ENCODE measurements around the gene GATAD2A.

Gene GATAD2A

GRCh38 chr19:19539698-19540063 lies 134.2 kb downstream of the GATAD2A start:
- DNase-seq = peak in 1 of 2 experiments; percentile 39
- TF ChIP-seq POLR2A (IDR thresholded peaks at IDR 0.05; ENCODE audit: low read length) (no peak), GATA1 (IDR thresholded peaks at IDR 0.05; ENCODE audit: low read depth, low read length) (no peak)

GRCh38 chr19:19540064-19540714 lies 134.7 kb downstream of the GATAD2A start:
- DNase-seq = peak; percentile 90 to 94
- TF ChIP-seq GATA1 (IDR thresholded peaks at IDR 0.05; ENCODE audit: low read depth, low read length) (no peak), POLR2A (IDR thresholded peaks at IDR 0.05; ENCODE audit: low read length) (no peak)

- TF ChIP-seq GATA1 (IDR thresholded peaks at IDR 0.05; ENCODE audit: low read depth, low read length) (no peak), POLR2A (IDR thresholded peaks at IDR 0.05; ENCODE audit: low read length) (no peak)
- DNase-seq = peak; percentile 71 to 77
These were observed 135.4 kb downstream of the GATAD2A start for GRCh38 chr19:19540715-19541515.

- TF ChIP-seq POLR2A (IDR thresholded peaks at IDR 0.05; ENCODE audit: low read length) = no peak
- DNase-seq = no peak
These were observed 136.1 kb downstream of the GATAD2A start for GRCh38 chr19:19541616-19542015.

- DNase-seq = no peak
- no peak for TF ChIP-seq POLR2A (IDR thresholded peaks at IDR 0.05; ENCODE audit: low read length)
- TF ChIP-seq GATA1 (IDR thresholded peaks at IDR 0.05; ENCODE audit: low read depth, low read length) = no peak
These were observed 137.0 kb downstream of the GATAD2A start for GRCh38 chr19:19542507-19542906.

- DNase-seq = no peak
- TF ChIP-seq GATA1 (IDR thresholded peaks at IDR 0.05; ENCODE audit: low read depth, low read length) = no peak
- no peak for TF ChIP-seq POLR2A (IDR thresholded peaks at IDR 0.05; ENCODE audit: low read length)
These were observed 137.6 kb downstream of the GATAD2A start for GRCh38 chr19:19543101-19543500.

- TF ChIP-seq POLR2A (IDR thresholded peaks at IDR 0.05; ENCODE audit: low read length) = no peak
- no peak for DNase-seq
These were observed 138.2 kb downstream of the GATAD2A start for GRCh38 chr19:19543640-19544039.

- TF ChIP-seq POLR2A (IDR thresholded peaks at IDR 0.05; ENCODE audit: low read length) (no peak), GATA1 (IDR thresholded peaks at IDR 0.05; ENCODE audit: low read depth, low read length) (no peak)
- no peak for DNase-seq
These were observed 138.9 kb downstream of the GATAD2A start for GRCh38 chr19:19544257-19544953.

- no peak for DNase-seq
These were observed 139.6 kb downstream of the GATAD2A start for GRCh38 chr19:19544954-19545591.

GRCh38 chr19:19545707-19546106 lies 140.2 kb downstream of the GATAD2A start:
- DNase-seq = no peak
- no peak for TF ChIP-seq POLR2A (IDR thresholded peaks at IDR 0.05; ENCODE audit: low read length)
- TF ChIP-seq GATA1 (IDR thresholded peaks at IDR 0.05; ENCODE audit: low read depth, low read length) = no peak

More at GRCh38 chr19:19544954-19545591, 139.6 kb downstream of the GATAD2A start:
- no peak for TF ChIP-seq POLR2A (IDR thresholded peaks at IDR 0.05; ENCODE audit: low read length)
- no peak for TF ChIP-seq GATA1 (IDR thresholded peaks at IDR 0.05; ENCODE audit: low read depth, low read length)

- TF ChIP-seq GATA1 (IDR thresholded peaks at IDR 0.05; ENCODE audit: low read depth, low read length) = no peak
- no peak for TF ChIP-seq POLR2A (IDR thresholded peaks at IDR 0.05; ENCODE audit: low read length)
- no peak for DNase-seq
These were observed 141.3 kb downstream of the GATAD2A start for GRCh38 chr19:19546751-19547162.

GRCh38 chr19:19547674-19548336 lies 142.3 kb downstream of the GATAD2A start:
- DNase-seq = no peak
- no peak for TF ChIP-seq POLR2A (IDR thresholded peaks at IDR 0.05; ENCODE audit: low read length)
- no peak for TF ChIP-seq GATA1 (IDR thresholded peaks at IDR 0.05; ENCODE audit: low read depth, low read length)

GRCh38 chr19:19548915-19549759 lies 143.7 kb downstream of the GATAD2A start:
- no peak for DNase-seq
- no peak for TF ChIP-seq GATA1 (IDR thresholded peaks at IDR 0.05; ENCODE audit: low read depth, low read length)
- TF ChIP-seq POLR2A (IDR thresholded peaks at IDR 0.05; ENCODE audit: low read length) = no peak
